NB4 (cell line): ENCODE results near the gene KCNQ1.

Experiments used
- POLR2A ChIP-seq: IDR thresholded peaks from 2 replicates; pipeline ENCODE4 v1.6.1; 2011; ENCODE audit warnings: mild to moderate bottlenecking; ENCODE audit not compliant: insufficient read length; ENCODE audit errors: extremely low read depth
- TF ChIP-seq, protein P1 (sequence below): IDR thresholded peaks from one replicate; pipeline ENCODE4 v1.5.1; 2012; ENCODE audit warnings: low read depth, low read length
- TF ChIP-seq, protein P2 (sequence below): IDR thresholded peaks from 2 replicates; pipeline ENCODE4 v1.6.1; 2011; ENCODE audit warnings: low read depth, low read length

DNA sequence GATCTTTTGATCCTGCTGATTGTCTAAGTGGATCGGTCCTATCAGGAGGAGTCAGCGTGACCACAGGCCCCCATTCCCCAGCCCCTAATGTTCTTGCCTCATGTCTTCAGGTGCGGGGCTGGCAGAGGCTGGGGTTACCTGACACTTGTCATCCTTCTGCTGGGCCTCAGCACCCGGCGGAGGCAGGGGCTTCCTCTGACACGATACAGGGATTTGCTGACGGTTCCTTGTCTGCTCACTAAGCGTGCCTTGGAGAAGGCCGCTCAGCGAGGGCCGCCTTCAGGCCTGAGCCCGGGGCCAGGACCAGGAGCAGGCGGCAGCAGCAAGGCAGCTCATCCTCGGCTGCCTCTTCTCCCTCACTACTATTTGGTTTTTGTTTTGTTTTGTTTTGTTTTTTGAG lies 300.7 kb downstream of the KCNQ1 start:
- no peak for TF ChIP-seq POLR2A
- TF ChIP-seq, protein P1, sequence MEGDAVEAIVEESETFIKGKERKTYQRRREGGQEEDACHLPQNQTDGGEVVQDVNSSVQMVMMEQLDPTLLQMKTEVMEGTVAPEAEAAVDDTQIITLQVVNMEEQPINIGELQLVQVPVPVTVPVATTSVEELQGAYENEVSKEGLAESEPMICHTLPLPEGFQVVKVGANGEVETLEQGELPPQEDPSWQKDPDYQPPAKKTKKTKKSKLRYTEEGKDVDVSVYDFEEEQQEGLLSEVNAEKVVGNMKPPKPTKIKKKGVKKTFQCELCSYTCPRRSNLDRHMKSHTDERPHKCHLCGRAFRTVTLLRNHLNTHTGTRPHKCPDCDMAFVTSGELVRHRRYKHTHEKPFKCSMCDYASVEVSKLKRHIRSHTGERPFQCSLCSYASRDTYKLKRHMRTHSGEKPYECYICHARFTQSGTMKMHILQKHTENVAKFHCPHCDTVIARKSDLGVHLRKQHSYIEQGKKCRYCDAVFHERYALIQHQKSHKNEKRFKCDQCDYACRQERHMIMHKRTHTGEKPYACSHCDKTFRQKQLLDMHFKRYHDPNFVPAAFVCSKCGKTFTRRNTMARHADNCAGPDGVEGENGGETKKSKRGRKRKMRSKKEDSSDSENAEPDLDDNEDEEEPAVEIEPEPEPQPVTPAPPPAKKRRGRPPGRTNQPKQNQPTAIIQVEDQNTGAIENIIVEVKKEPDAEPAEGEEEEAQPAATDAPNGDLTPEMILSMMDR = no peak
- TF ChIP-seq, protein P2, sequence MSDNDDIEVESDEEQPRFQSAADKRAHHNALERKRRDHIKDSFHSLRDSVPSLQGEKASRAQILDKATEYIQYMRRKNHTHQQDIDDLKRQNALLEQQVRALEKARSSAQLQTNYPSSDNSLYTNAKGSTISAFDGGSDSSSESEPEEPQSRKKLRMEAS = no peak
